ENCODE data around the gene SNX5. TPM values are rescaled to one million over a fixed set of nuclear protein-coding genes. Genes with fewer than 3 reads are reported as not detected.
A peak's percentile ranks its signal among the peaks of the same experiment; 100 is the strongest.

Gene SNX5
- total RNA-seq, 4 donors from 2014 or later = 49.8 to 88.8 (median 60.9) TPM

DNA sequence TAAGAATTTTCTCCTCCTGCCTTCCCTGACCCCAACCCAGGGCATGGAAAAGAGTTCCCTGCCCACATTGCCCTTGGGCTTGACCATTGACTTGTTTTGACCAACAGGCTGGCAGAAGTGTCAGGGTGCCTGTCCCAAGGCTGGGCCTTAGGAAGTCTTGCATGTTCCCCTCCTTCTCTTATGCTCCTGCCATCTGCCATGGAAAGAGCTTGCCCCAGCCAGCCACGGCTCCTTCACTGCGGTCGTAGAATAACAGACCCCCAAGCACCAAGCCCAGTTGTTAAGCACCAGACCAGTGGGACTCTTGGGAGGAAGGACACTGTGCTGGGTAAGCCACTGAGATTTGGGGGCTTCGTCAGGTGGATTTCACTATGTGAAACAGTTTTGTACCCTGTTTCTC, 53.6 kb downstream of the SNX5 start:
- no peaks in the 10 kb centered on the region for H3K9me3 ChIP-seq
- ATAC-seq (no peak), DNase-seq (no peak)
- no peak overlapping the region for H3K4me3 ChIP-seq
- intact Hi-C loops (cut with DNase I; ENCODE audit: low total_unique reads) = no loop called here
- TF ChIP-seq, protein P1, sequence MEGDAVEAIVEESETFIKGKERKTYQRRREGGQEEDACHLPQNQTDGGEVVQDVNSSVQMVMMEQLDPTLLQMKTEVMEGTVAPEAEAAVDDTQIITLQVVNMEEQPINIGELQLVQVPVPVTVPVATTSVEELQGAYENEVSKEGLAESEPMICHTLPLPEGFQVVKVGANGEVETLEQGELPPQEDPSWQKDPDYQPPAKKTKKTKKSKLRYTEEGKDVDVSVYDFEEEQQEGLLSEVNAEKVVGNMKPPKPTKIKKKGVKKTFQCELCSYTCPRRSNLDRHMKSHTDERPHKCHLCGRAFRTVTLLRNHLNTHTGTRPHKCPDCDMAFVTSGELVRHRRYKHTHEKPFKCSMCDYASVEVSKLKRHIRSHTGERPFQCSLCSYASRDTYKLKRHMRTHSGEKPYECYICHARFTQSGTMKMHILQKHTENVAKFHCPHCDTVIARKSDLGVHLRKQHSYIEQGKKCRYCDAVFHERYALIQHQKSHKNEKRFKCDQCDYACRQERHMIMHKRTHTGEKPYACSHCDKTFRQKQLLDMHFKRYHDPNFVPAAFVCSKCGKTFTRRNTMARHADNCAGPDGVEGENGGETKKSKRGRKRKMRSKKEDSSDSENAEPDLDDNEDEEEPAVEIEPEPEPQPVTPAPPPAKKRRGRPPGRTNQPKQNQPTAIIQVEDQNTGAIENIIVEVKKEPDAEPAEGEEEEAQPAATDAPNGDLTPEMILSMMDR (IDR thresholded peaks at IDR 0.05 in 4 of 5, conservative IDR thresholded peaks at IDR 0.05 in 1 of 5) = no peak
- no peak for TF ChIP-seq POLR2A (IDR thresholded peaks at IDR 0.05)
- H3K4me1 ChIP-seq = peaks cover 8 to 24% of the 10 kb centered on the region in 2 donors
- no peak overlapping the region for H3K27ac ChIP-seq
- H3K36me3 ChIP-seq = no peaks in the 10 kb centered on the region
- H3K27me3 ChIP-seq = no peaks in the 10 kb centered on the region
- in situ Hi-C loops (cut with MboI; ENCODE audit: low sequenced_read_pairs in 4 of 4) = loop anchor here in 1 of 4 donors (25.0 kb wide), 1 partner anchor 403 kb away; no protein-coding TSS in a partner anchor

DNA sequence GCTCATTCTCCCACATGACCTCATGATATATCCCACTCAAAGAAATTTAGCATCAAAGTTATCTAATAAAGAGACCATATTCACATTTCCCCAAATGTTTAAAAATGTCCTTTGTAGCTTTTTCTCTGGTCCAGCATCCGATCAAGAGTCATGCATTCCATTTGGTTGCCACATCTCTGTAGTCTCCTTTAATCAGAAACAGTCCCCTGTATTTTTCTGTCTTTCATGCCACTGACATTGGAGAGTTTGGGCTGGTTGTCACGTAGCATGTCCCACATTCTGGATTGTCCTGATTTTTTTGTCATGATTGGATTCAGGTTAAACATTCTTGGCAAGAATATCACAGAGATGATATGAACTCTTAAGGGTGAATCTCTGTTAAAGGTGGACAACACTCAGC, 55.7 kb downstream of the SNX5 start:
- ATAC-seq (no peak), DNase-seq (no peak)
- TF ChIP-seq POLR2A (IDR thresholded peaks at IDR 0.05) = no peak
- TF ChIP-seq, protein P1 (IDR thresholded peaks at IDR 0.05 in 4 of 5, conservative IDR thresholded peaks at IDR 0.05 in 1 of 5) = no peak
- no peak overlapping the region for H3K4me3 ChIP-seq
- no peak overlapping the region for H3K27ac ChIP-seq
- H3K4me1 ChIP-seq = peaks cover 8 to 24% of the 10 kb centered on the region in 2 donors
- no peaks in the 10 kb centered on the region for H3K27me3 ChIP-seq
- H3K9me3 ChIP-seq = no peaks in the 10 kb centered on the region
- in situ Hi-C loops (cut with MboI; ENCODE audit: low sequenced_read_pairs in 4 of 4) = loop anchor here in 1 of 4 donors (25.0 kb wide), 1 partner anchor 401 kb away; no protein-coding TSS in a partner anchor
- H3K36me3 ChIP-seq = no peaks in the 10 kb centered on the region
- intact Hi-C loops (cut with DNase I; ENCODE audit: low total_unique reads) = no loop called here

DNA sequence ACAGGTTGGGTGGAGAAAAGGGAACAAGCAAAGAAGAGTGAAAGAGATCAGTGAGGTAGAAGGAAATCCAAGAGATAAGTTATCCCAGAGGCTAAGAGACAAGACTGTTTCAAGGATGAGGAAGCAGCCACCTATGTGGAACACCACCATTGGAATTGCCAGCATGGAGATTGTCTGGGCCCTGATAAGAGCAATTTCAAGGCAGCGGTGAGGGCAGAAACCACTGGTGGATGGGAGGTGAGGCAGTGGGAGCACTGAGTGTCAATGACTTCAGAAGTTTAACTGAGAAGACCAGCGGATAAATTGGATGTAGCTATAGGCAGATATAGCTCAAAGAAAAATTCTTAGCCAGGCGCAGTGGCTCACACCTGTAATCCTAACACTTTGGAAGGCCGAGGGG, 56.7 kb downstream of the SNX5 start:
- DNase-seq (no peak), ATAC-seq (no peak)
- Histone ChIP-seq H3K4me1 (peaks cover 8 to 24% of the 10 kb centered on the region in 2 donors), H3K4me3 (no peak overlapping the region), H3K27me3 (no peaks in the 10 kb centered on the region), H3K27ac (no peak overlapping the region), H3K36me3 (no peaks in the 10 kb centered on the region), H3K9me3 (no peaks in the 10 kb centered on the region)
- in situ Hi-C loops (cut with MboI; ENCODE audit: low sequenced_read_pairs in 4 of 4) = loop anchor here in 1 of 4 donors (25.0 kb wide), 1 partner anchor 400 kb away; no protein-coding TSS in a partner anchor
- intact Hi-C loops (cut with DNase I; ENCODE audit: low total_unique reads) = no loop called here
- no peak for TF ChIP-seq POLR2A (IDR thresholded peaks at IDR 0.05)
- TF ChIP-seq, protein P1 (IDR thresholded peaks at IDR 0.05 in 4 of 5, conservative IDR thresholded peaks at IDR 0.05 in 1 of 5) = no peak

DNA sequence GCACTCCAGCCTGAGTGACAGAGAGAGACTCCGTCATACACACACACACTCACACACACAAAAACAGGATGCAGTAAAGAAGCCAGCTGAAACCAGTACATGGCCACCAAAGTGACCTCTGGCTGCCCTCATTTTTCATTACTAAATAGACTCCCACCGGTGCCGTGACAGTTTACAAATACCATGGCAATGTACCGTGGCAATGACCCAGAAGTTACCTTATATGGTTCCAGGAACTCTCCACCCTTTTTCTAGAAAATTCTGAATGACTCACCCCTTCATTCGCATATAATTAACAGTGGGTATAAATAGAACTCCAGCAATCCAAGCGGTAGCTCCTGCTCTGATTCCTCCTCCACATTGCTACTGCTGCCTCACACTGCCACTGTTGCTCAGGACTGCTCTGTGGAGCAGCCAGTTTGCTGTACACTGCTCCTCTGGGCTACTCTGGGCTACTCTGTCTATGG, 57.7 kb downstream of the SNX5 start:
- DNase-seq (peak in 1 of 2 donors; percentile 61), ATAC-seq (peak; percentile 78 to 84)
- Histone ChIP-seq H3K36me3 (no peaks in the 10 kb centered on the region), H3K4me1 (peaks cover 8 to 19% of the 10 kb centered on the region in 2 donors), H3K27ac (peak overlapping the region in 3 of 4 donors; percentile 55 to 69 (median 56)), H3K9me3 (no peaks in the 10 kb centered on the region), H3K27me3 (no peaks in the 10 kb centered on the region), H3K4me3 (no peak overlapping the region)
- in situ Hi-C loops (cut with MboI; ENCODE audit: low sequenced_read_pairs in 4 of 4) = loop anchor here in 1 of 4 donors (25.0 kb wide), 1 partner anchor 399 kb away; no protein-coding TSS in a partner anchor
- TF ChIP-seq, protein P1 (IDR thresholded peaks at IDR 0.05 in 4 of 5, conservative IDR thresholded peaks at IDR 0.05 in 1 of 5) = no peak
- TF ChIP-seq POLR2A (IDR thresholded peaks at IDR 0.05) = peak in 1 of 2 donors; percentile 20
- intact Hi-C loops (cut with DNase I; ENCODE audit: low total_unique reads) = no loop called here

Data from gastrocnemius medialis (tissue), 4 donors.